DMS79 treated with DMSO at 0.1 percent for 48 hours (cell line): ENCODE results near the gene ELMO1.

Source experiments
- DNase-seq: peaks from one replicate; lab custom pipeline; 2025; lab: John Stamatoyannopoulos, UW

ELMO1 gene

DNA sequence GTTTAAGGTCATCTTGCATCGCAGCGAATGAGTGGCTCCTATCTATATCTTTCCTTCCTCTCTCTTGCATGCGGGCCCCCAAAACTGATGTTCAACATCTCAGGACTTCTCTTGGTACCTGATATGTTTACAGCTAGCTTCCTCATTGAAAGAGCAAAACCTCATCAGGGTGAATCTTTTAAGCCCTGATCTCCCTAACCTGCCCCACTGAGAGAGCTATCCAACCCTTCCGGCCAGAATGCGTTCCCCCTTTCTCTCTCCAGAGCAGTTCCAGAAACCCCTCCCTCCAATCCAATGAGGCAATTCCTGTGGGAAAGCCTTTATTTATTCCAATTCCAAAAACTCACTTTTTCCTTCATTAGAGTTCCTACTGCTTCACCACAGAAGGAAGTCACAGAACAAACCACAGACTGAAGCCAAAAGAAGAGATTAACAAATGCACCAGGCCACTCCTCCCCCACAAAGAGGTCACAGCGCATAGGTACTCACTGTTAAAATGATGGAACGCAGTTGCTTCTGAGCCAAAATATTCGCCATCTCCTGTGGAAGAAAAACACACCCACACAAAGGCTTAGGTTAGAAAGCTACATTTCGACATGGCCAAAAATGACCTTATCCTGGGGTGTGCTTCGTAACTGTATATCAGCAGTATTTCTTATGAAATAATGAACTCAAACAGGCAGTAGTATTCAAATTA, 232.4 kb downstream of the ELMO1 start:
- DNase-seq = no peak

DNA sequence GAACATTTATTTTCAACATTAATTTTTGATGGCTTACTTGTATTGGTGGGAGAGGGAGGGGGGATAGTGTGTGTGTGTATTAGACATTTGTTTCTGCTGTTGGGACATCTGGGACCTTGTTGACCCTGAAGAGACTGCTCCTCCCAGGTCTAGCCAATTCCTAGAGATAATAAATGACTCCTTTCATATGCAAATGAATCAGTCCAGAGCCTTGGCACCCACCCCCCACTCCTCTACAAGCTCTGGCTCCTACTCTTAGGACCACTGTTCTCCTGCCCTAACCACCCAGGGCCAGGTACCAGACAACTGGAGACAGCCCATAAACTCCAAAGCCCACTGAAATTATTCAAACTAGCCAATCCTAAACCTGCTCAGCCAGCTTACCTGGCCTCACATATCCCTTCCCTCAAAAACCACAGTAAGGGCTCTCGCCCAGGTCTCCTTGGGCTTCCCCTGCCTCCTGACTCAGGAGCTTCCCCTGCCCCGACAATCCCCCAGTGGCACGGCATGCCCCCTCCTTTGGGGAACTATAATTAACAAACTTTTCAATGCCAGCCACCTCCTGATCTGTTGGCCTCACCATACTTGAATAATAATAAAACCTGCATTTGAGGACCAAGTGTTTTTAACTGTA, 233.3 kb downstream of the ELMO1 start:
- DNase-seq = no peak

DNA sequence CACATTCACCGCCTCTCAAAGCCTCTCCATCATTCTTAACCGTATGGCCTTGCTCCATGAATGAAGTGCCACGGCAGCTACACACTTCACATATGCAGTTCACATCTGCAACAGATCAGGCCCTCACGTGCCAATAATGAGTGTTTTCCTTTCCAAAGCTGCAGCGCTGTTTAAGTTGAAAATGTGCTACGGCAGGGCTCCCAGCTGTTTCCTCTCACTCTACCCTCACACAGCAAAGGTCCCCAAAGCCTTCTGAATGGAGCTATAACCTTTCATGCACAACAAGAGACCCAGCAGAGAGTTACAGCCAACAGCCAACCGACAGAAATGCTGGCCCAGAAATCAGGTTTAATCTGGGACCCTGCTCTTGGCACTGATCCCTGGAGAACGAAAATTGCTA, 236.1 kb downstream of the ELMO1 start:
- no peak for DNase-seq

DNA sequence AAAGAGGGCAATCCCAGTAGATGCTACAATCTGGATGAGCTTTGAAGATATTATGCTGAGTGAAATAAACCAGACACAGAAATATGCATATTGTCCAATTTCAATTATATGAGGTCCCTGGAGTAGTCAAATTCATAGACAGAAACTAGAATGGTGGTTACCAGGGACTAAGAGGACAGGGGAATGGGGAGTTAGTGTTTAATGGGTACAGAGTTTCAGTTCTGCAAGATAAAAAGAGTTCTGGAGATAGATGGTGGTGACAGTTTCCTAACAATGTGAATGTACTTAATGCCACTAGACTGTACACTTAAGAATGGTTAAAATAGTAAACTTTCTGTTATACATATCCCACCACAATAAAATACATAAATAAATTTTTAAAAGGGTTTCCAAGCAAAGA, 236.6 kb downstream of the ELMO1 start:
- no peak for DNase-seq

DNA sequence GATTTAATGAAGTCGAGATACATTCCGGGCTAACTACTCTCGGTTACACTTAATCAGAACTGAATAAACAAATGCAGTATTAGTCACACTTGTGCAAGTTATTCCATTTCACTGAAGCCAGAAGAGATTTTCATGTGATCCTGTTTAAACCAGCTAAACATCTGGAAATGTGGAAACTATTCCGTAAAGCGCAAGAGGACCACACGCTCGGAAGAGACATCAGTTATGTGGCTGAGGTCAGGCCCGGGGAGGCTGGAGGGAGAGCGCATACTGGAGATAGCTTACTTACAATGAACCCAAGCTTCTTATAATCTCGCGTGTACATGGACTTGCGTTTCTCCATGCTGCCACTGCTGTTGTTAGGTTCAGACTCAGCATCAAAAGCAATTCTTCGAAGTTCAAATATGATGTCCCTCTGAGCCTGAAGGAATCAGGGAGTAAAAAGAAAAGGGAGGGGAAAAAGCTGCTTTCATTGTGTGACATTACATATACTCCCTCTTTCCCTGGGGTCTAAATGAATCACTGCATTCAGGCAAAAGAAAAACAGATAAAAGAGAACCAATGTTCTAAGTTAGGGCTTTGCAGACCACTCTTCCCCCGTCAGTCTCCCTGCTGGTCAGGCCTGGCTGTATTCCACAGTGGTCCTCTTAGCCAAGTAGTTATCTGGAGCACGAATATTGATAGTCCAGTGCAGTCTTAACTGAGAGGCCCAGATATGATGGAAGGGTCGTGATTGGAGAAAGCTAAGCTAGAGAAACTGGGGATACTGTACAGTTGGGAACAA, 237.4 kb downstream of the ELMO1 start:
- DNase-seq = no peak

DNA sequence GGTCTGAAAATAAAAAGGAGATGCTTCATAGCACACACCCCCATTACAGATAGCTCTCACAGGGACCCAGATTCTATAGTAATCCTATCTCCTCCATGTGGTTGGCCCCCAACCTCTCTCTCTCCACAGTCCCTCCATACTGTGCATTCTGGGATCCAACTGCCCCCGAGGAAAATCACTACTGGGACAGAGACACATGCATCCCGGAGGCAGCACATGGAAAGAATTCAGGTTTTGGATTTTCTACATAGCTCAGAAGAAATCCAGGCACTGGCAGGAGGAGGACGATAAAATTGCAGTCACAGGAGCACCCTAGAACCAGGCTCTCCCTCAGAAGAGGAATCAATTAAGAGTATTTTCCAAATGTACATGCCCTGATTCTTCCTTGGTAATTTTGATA, 239.5 kb downstream of the ELMO1 start:
- no peak for DNase-seq

DNA sequence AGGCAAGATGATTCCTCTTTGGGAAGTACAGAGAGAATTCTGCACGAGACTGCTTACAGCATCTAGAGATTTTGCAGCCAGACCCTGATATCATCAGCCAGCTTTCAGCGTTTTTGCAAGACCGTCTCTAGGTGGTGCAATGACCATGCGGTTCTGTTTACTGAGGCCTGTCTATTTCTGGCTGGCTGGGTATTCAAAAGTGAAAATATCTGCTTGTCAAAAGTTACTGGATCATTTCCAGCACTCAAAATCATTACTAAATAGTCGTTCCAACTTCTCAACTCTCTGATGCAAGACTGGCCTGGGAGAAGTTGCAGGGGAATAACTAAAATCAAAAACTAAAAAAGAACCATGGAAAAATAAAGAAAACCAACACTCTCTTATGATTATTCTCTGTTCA, 240.1 kb downstream of the ELMO1 start:
- DNase-seq = no peak

DNA sequence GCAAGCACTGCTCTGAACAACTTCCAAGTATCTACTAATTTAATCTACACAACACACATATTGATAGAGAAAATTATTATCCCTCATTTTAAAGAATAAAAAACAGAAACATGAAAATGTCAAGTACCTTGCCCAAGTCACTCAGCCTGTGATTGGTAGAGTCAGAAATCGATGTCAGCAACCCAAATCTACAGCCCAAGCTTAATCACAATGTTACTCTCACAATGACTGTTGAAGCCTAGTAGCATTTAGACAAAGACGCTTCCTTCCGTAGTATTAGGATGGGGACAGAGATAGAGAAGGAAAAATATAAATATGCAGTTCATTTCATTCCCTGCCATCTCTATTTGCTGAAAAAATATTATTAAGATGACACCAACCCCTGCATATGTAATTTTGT, 242.5 kb downstream of the ELMO1 start:
- no peak for DNase-seq

DNA sequence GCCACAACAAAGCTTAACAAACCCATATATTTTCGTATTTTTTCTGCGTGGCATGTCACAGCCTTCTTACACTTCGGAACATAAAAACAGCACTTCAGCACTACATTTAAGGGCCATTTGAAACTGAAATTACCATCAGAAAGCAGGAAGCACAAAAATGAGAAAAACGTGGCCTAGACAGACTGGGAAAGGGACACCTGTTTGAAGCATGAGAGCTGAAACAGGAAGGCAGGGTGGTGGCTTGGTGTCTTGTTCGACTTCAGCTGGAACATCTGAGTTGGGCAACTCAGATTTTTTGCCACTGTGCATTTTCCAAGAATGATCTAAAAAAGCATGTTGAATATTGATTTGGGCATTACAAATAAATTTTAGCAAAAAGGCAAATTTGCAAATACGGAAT, 243.2 kb downstream of the ELMO1 start:
- DNase-seq = no peak

DNA sequence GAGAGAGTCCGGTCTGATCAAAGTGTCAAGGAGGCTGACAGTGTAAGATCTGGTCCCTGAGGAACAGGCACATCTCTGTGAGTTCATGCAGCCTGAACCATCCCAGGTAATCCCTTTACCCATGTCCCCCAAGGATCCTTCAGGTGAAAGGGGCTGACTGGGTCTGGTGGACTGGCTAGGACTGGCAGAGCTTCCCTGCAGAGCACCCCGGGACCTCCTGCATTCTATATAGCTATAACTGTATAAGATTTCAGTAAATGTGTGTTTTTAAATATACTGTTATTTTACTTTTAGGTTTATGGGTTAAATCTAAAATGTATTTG, 246.8 kb downstream of the ELMO1 start:
- DNase-seq = no peak

DNA sequence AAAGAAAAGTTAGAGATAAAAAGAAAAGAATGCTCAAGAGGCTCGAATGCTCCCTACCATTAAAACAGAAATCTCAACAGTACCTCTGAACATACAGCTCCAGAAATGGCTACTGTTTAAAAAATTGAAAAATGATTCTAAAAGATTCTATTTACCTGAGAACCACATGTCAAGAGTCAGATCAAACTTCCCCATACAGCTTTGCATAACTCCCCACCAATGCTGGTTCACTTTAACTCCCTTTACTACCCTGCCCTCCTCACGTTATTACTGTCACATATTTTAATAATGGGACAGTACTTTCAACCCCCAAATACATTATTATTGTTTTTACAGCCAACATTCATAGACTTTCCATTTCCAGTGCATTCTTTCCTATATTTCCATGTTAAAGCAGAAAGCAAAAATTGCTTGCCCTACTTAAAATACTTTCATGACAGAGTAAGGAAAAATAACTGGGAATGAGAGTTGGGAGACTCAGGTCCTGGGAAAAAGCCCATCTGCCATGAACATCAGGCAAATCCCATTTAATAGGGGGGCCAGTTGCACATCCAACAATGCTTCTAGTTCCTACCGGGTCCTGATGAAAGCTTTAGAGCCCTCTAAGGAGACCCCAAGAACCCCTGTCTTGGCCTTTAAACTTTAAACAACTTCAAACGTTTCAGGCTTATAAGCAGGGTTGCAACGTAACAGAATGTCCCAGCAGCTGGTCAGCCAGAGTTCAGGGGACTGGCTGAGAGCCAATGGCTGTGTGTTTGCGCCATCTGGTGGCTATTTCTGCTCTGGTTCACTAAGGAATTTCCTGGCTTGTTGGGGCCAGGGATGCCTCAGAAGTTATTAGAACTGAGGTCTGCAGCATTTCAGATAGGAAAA, 247.4 kb downstream of the ELMO1 start:
- DNase-seq = peak; percentile 11

DNA sequence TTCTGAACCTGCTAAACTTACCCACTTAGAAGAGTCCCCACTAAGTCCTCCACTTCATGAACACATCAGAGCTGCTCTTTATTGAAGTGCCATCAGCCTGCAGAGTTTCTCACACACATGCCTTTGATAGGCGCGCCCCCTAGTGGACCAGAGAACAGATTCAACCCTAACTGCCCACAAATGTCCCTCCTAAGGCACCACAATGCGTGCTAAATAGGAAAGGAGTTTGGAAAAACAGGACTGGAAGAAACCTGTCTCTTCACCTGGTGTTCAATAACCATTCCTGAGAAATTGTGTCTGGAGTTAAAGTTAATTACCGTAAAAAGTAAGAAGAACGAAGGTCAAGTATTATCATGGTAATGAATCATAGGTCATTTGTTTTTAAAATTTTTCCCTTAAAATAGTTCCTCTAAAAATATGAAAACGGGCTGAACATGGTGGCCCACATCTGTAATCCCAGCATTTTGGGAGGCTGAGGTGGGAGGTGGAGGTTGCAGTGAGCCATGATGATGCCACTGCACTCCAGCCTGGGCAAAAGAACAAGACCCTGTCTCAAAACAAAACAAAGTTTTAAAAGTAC, 249.7 kb downstream of the ELMO1 start:
- DNase-seq = peak; percentile 11

DNA sequence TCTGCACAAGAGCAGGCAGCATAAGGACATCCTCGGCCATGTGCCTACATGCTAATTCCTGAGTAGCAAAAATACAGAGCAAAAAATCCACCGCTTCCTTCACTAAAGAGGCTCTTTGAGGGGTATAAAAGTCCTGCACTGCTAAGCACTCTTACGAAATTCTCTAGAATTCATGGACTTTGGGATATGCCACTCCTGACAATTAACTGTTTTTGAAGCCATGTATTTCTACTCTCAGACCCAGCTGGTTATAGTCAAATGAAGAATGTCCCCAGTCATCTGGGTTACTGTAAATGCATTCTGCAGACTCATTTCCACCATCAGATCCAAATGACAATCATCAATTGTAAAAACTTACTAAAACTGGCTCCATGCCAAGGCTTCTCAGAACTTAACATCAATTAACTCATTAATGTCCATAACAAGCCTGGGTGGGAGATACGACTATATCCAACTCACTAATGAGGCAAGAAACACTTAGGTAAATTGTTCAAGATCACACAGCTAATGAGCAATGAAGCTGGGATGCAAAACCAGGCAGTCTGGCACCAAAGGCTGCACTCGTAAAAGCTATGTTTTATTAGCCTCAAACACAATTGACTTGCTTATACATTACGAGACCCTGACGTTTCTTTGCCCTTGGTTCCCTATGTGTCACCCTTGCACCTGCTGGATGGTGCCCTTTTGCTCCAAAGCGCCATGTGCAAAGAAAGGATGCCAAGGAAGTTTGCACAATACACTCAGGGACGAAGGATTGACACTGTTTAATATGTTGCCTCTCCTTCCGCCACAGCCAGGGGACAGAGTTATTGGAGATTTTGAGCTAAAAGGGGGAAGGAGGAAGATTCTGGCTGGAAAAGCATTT, 250.4 kb downstream of the ELMO1 start:
- DNase-seq = no peak

DNA sequence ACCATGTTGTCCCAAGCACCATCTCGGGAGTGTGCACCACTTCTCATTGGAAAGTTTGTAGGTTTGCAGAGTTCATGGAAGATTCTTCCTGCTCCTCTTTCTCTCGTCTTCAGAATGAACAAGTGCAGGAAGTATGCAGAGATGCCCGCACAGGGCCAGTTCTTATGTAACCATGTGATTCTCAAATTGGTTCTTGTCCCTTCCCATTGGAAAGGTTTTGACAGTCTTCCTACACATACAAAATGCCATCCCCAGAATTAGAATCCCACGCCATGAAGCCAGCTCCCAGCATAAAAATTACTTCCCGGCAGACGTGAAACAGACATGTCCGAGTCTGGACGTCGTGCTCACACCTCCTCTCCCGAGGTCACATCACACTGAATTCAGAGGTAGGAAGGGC, 251.6 kb downstream of the ELMO1 start:
- DNase-seq = no peak

DNA sequence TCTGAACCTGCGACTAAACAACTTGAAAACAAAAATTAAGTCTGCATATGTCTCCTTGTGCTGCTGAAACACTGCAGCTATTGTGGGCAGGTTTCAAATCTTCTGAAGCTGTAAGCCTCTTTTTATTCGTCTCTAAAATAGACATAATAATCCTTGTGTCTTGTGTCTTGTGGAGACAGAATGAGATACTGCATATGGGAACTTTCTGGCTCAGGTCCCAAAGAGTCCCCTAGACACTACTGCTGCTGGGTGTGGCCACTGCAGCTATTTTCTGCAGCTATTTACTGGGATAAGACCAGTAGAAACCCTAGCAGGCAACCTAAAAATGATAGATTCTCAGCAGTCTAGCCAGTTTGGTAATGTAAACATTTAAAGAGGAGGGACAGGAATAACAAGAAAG, 252.0 kb downstream of the ELMO1 start:
- no peak for DNase-seq

DNA sequence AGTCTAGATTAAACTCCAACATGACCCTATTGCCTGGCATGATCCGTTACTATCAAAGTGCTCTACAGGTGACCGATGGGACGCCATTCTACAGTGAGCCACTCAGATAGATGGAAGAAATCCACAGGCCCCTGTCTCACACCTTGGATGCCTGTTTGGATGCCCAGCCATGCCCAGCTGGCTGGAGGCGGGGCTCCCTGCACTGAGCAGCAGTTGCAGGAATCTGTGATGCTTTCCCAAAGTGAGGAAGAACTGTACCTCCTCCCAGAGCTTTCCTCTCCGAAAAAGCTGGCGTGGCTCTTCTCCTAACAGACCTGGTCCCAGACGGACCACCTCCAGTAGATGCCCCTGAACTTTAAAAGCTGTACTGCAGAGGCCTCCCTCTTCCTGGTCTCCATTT, 253.3 kb downstream of the ELMO1 start:
- no peak for DNase-seq

DNA sequence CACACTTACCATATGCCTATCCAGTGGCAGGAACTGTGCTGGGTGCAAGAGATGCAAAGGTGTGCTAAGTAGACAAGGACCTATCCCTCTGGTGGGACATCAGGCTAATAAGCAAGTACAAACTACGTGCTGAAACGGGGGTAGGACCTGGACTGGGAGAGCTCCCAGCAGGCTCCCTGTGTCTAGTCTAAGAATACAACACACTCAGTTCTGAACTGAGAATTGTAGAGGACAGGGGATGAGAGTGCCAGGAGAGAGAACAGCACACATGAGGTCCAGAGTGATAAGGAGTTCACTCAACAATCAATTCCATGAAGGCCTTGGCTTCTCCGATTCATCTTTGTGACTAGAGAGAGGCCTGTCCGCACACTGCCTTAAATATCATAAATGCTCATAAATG, 253.7 kb downstream of the ELMO1 start:
- no peak for DNase-seq

DNA sequence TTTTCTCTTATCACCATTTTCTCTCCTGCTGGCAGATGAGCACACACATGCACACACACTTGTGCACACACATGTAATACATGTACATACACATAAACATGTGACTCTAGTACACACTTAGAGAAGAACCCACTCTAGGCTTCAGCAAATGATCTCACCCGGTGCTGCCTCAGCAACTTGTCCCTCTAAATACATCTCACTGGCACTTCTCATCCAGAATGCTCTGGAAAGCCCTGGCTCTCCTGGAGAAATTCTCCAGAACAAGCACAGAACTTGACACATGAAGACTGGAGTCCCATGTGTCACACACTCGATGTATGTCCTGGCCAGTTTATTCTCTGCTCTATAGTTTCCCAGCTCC, 254.9 kb downstream of the ELMO1 start:
- no peak for DNase-seq

DNA sequence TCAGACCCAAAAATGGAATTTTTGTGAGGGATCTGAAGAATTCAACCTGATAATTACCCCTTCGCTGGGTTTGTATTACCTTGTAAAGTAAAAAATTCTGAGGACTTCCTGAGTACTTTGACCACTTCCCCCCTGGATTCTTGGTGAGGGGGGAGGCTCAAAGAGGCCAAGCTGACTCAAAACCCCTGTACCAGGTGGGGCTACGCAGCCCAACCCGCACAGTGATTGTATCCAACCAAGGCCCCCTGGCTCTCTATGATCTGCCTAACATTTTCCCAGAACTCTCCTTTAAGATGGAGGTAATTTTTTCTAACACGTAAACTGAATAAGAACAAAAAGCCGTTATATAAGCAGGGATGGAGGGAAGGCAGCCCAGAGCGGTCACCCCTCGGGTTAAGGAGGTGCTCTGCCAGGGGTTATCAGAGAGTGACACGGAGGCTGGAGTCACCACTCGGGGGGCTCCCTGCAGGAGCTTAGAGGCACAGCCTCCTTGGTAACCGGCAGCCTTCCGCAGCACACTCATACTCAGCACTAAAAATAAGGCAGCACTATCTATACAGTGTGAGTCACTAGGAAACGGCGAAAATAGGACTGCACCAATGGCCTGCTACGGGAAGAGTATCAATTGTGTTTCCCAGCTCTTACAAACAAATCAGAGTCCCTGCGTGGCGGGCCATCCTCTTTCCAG, 255.4 kb downstream of the ELMO1 start:
- DNase-seq = no peak

DNA sequence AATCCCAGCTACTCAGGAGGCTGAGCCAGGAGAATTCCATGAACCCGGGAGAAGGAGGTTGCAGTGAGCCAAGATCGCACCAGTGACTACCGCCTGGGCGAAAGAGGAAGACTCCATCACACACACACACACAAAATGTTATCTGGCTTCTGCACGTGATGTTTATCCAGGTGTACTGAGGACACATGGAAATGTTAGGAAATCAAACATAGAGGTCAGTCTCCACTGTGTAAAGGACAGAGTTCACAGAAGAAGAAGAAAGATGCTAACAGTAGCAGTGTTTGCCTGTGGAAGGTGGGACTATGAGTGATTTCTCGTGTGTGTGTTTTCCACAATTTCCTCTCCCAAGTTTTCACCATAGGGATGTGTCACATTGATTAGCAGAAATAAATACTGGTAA, 256.9 kb downstream of the ELMO1 start:
- no peak for DNase-seq

DNA sequence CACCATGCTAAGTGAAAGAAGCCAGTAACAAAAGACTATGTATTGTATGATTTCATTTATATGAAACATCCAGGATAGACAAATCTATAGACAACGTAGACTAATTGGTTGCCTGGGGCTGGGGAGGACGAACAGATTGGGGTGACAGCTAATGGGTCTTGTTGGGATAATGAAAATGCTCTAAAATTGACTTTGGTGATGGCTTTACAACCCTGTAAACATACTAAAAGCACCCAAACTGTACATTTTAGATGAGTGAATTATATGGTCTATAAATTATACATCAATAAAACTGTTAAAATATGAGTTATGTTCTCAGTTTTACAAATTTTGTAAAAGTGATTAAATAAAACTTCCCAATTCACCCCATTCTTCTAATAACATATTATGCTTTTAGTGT, 261.5 kb downstream of the ELMO1 start:
- DNase-seq = no peak
